Heart right ventricle (tissue), 16 donors: ENCODE data around the gene LCTL. TPM values are rescaled to one million over a fixed set of nuclear protein-coding genes. Genes with fewer than 3 reads are reported as not detected.

Source experiments
- ATAC-seq, 8 donors: fragments of 200-7000 bp; cut with Tn5 transposase; one replicate each; pipeline ENCODE4 v1.9.1; 2020; ENCODE audit warnings: mild to moderate bottlenecking in 8 of 8, moderate library complexity in 8 of 8, moderate number of reproducible peaks in 1 of 8
- DNase-seq, 2 donors: peaks; one replicate each; pipeline ENCODE4 v3.0.0-alpha.2; 2020
- H3K27ac ChIP-seq, 10 donors: fragments of 200-600 bp; sonication (generic) in 2 of 10; one replicate each; pipeline versions ENCODE4 v1.5.0 to v1.8.0; 2020 to 2022; ENCODE audit warnings: mild to moderate bottlenecking in 3 of 10
- H3K27me3 ChIP-seq, 7 donors: fragments of 200-600 bp; one replicate each; pipeline ENCODE4 v1.8.0; 2021 to 2022; ENCODE audit warnings: mild to moderate bottlenecking in 2 of 7
- H3K36me3 ChIP-seq, 9 donors: fragments of 200-600 bp; sonication (generic) in 1 of 9; one replicate each; pipeline versions ENCODE4 v1.5.0 to v1.8.0; 2020 to 2022; ENCODE audit warnings: mild to moderate bottlenecking in 2 of 9
- H3K4me1 ChIP-seq, 9 donors: fragments of 200-600 bp; sonication (generic) in 1 of 9; one replicate each; pipeline versions ENCODE4 v1.5.0 to v1.8.0; 2020 to 2022; ENCODE audit warnings: mild to moderate bottlenecking in 4 of 9
- H3K4me3 ChIP-seq, 10 donors: fragments of 200-600 bp; sonication (generic) in 2 of 10; one replicate each; pipeline versions ENCODE4 v1.5.0 to v1.8.0; 2020 to 2022; ENCODE audit warnings: mild to moderate bottlenecking in 7 of 10, moderate library complexity in 2 of 10
- H3K9me3 ChIP-seq, 11 donors: fragments of 200-600 bp in 10 of 11; sonication (generic) in 2 of 11; one replicate each; pipeline versions ENCODE4 v1.5.0 to v1.8.0; 2013 to 2022; ENCODE audit warnings: mild to moderate bottlenecking in 2 of 11, control low read depth in 1 of 11, moderate library complexity in 1 of 11
- CTCF ChIP-seq, 9 donors: fragments of 200-600 bp; sonication (generic) in 2 of 9; IDR thresholded peaks; one replicate each; pipeline versions ENCODE4 v1.5.0 to v1.8.0; 2021 to 2022; ENCODE audit warnings: antibody characterized with exemption in 9 of 9, mild to moderate bottlenecking in 5 of 9, moderate library complexity in 1 of 9
- WGBS, 2 donors: extraction: QIAGEN DNeasy Blood & Tissue Kit; methylation state at CpG; one replicate each; pipeline ENCODE4 v1.1.7; 2013; ENCODE audit warnings: inconsistent platforms in 1 of 2; 5-methylcytosine and 5-hydroxymethylcytosine counted together
- intact Hi-C, 10 donors: fragments of 100-400 bp; cut with DNase I; formaldehyde crosslinking; loops; one replicate each; pipeline versions ENCODE4 v1.11.1 to v1.14.2; 2022
- polyA plus RNA-seq, 2 donors: library from polyadenylated mRNA; stranded (reverse); fragments of 200-250 nt; gene quantifications; one replicate each; pipeline ENCODE4 v1.2.3, GENCODE V29; 2013
- total RNA-seq, 10 donors: library from RNA; stranded (reverse); fragmentation: NEBNext Ultra II Directional in 3 of 10; extraction: Animal tissue kit (Norgen Biotek cat#: 25700) in 3 of 10; gene quantifications; one replicate each; pipeline versions ENCODE4 v1.2.1 to v1.2.4, GENCODE V29; 2021 to 2023
- donor health status: Arrhythmogenic right ventricular cardiomyopathy.
- donor health status: ischemic (EF 13 %, LVEDD 7.1; RV severe dilation, severe dysfunction).
- donor health status: healthy with polysubstance abuse.
- donor health status: DM: no; HTN: yes; CAD: no.
- donor health status: DM: no; HTN: no; CAD: no.
- donor health status: ischemic (EF 25% LVEDD 6.9; RV normal size, moderate dysfunction).
- donor health status: ischemic (EF 25% LVEDD 5.7; RV mildly dilated, moderate dysfunction).
- donor health status: healthy.
- donor health status: DM: yes; HTN: yes; CAD: no.
- donor health status: Ischemic cardiomyopathy.
- donor health status: ischemic (EF 35%, LVEDD 5.7; RV mildly dilated, moderate dysfunction).
- donor health status: nonischemic (EF 11% LVEDD 7.7; RV severe dilation, severe dysfunction).
- donor health status: DM: yes; HTN: yes; CAD: no.
- donor health status: PGD.
- donor health status: ischemic (EF 29% LVEDD 5.4; RV normal size, mild dysfunction).
- donor health status: nonischemic (EF 23%, LVEDD 6.1; RV moderate dilation, normal function).

Gene LCTL
- total and polyA plus RNA-seq, 12 donors, result 0.16 TPM; not detected in 11

GRCh38 chr15:66514586-66514985 is 51.2 kb downstream of the LCTL start:
- ATAC-seq (no peak), DNase-seq (no peak)
- TF ChIP-seq CTCF (IDR thresholded peaks at IDR 0.05), result no peak
- no peak overlapping the region for H3K27ac ChIP-seq
- H3K4me1 ChIP-seq, result no peaks in the 10 kb centered on the region
- no peaks in the 10 kb centered on the region for H3K27me3 ChIP-seq
- WGBS, 2 donors, result 84 to 87% methylated on average over 3 of the region's 3 CpGs
- H3K4me3 ChIP-seq, result no peak overlapping the region
- intact Hi-C loops, result no loop called here
- H3K9me3 ChIP-seq, result no peaks in the 10 kb centered on the region
- peaks cover 0 to 45% (median 0%) of the 10 kb centered on the region in 9 donors for H3K36me3 ChIP-seq

- Histone ChIP-seq H3K27ac (no peak overlapping the region), H3K4me3 (no peak overlapping the region), H3K9me3 (no peaks in the 10 kb centered on the region), H3K4me1 (peaks cover 0 to 18% (median 16%) of the 10 kb centered on the region in 9 donors), H3K36me3 (peaks cover 0 to 17% (median 0%) of the 10 kb centered on the region in 9 donors), H3K27me3 (no peaks in the 10 kb centered on the region)
- no peak for DNase-seq
- WGBS, 2 donors, result 86 to 88% methylated on average over 3 of the region's 3 CpGs
- no peak for TF ChIP-seq CTCF (IDR thresholded peaks at IDR 0.05)
- intact Hi-C loops, result no loop called here
- no peak for ATAC-seq
Observed at GRCh38 chr15:66508293-66508883, 57.4 kb downstream of the LCTL start.

GRCh38 chr15:66505818-66506217 is 60.0 kb downstream of the LCTL start:
- 38 to 48% methylated on average over 4 of the region's 4 CpGs for WGBS, 2 donors
- H3K4me1 ChIP-seq, result peaks cover 5 to 42% (median 27%) of the 10 kb centered on the region in 9 donors
- H3K27ac ChIP-seq, result peak overlapping the region in 4 of 10 donors; percentile 93 to 98 (median 95)
- ATAC-seq (no peak), DNase-seq (no peak)
- no peaks in the 10 kb centered on the region for H3K9me3 ChIP-seq
- peak overlapping the region in 9 of 10 donors; percentile 57 to 99 (median 85) for H3K4me3 ChIP-seq
- TF ChIP-seq CTCF (IDR thresholded peaks at IDR 0.05), result no peak
- H3K27me3 ChIP-seq, result no peaks in the 10 kb centered on the region
- intact Hi-C loops, result no loop called here
- peaks cover 0 to 36% (median 19%) of the 10 kb centered on the region in 9 donors for H3K36me3 ChIP-seq

GRCh38 chr15:66505430-66505811 is 60.4 kb downstream of the LCTL start:
- no peaks in the 10 kb centered on the region for H3K9me3 ChIP-seq
- H3K27me3 ChIP-seq, result no peaks in the 10 kb centered on the region
- peak overlapping the region in 9 of 10 donors; percentile 89 to 98 (median 94) for H3K27ac ChIP-seq
- TF ChIP-seq CTCF (IDR thresholded peaks at IDR 0.05), result no peak
- peaks cover 0 to 40% (median 23%) of the 10 kb centered on the region in 9 donors for H3K36me3 ChIP-seq
- peak overlapping the region; percentile 57 to 99 (median 86) for H3K4me3 ChIP-seq
- DNase-seq (no peak), ATAC-seq (peak in 3 of 8 donors; percentile 2 to 48 (median 29))
- 1 to 2% methylated on average over 13 of the region's 13 CpGs for WGBS, 2 donors
- peaks cover 5 to 42% (median 27%) of the 10 kb centered on the region in 9 donors for H3K4me1 ChIP-seq
- intact Hi-C loops, result no loop called here
